HG02588 (cell line): ENCODE results near the gene TBCK.
A peak's percentile ranks its signal among the peaks of the same experiment; 100 is the strongest.
"Not testable (repeated sequence)": the region's sequence is repeated elsewhere in the genome, so short reads cannot be mapped to it uniquely, and the experiment has no call there.

Experiments
- ATAC-seq: cut with Tn5 transposase; IDR thresholded peaks from one replicate; pipeline ENCODE4 v1.9.1; 2021; ENCODE audit warnings: mild to moderate bottlenecking, moderate library complexity; ENCODE audit not compliant: unreplicated experiment

TBCK gene

DNA sequence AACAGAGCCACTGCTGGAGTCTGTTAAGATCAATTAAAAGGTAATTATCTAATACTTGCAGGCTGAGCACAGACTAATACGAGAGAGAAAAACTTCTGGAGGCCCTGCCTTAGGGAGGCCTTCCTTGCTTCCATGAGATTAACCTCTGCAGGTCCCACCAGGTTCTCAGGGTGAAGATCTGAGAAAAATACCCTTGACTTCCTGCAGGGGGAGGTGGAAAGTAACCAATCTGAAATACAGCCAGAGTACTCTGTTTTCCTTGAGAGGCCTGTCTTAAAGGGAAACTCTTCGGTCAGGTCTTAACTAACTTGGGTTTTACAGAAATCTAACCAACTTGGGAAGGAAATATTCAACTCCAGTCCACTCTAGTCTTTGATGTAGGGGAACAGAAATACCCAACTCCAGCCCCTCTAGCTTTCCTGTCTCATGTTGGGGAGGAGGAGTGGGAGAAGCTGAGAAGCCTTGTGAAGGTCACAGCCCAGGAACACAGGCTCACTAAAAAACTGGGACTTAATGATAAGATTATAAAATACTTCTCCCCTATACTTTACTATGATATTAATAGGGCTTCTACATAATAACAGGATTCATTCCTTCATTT is 77.1 kb downstream of the TBCK start:
- peak; percentile 82 for ATAC-seq

DNA sequence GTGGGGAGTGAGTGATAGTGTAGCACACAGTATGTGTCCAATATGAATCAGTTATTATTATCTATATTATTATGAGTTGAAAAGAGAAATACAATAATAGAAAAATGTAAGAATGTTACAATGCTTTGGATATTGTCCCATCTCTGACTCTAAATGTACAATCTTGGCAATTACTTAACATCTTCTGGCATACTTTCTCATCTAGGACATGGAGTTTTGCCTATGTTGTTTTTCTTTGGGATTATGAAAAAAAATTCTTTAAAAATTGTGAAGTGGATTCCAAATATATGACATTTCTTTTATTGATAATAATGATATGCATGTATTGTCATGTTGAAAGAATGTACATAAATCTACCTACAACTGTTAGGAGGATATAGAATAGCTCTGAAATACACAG is 84.1 kb downstream of the TBCK start:
- no peak for ATAC-seq

DNA sequence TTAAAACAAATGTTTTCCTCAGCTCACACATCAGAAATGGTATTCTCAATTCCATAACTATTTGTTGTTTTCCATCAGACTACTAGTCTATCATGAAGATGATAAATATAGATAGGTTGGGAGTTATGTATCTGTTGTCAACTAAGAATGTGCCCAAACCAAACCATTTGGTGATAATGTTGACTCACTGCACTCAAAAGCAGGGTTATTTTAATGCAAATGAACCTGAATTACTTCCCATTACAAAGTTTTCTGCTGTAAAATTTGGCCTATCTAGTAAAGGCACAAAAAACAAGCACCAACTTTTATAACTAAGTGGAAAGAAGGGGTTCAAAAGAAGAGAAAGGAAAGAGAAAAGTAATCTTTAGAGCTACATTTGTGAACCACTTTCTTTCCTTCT is 93.5 kb downstream of the TBCK start:
- no peak for ATAC-seq

DNA sequence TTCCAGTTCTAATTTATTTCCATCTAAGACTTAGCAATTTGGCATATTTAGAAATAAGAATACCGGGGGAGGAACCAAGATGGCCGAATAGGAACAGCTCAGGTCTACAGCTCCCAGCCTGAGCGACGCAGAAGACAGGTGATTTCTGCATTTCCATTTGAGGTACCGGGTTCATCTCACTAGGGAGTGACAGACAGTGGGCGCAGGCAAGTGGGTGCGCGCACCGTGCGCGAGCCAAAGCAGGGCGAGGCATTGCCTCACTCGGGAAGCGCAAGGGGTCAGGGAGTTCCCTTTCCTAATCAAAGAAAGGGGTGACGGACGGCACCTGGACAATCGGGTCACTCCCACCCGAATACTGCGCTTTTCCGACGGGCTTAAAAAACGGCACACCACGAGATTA is 102.7 kb downstream of the TBCK start:
- not testable (repeated sequence) for ATAC-seq

DNA sequence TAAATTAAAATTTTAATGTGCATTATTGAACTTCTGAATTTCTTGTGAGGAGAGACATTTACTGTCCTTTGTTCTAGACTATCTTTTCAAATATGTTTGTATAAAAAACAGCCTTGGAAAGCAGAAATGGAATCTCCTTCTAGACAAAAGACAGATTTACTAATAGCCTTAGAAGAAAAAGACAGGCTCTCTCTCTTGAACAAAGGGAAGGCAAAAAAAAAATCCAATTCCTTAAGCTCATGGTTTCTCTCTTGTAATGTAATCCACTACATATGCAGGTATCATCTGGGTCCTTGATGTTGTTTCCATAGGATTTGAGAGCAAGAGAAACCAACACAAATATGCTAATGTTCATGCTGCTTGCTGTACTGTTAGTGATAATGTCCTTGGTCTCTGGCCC is 106.0 kb downstream of the TBCK start:
- no peak for ATAC-seq

DNA sequence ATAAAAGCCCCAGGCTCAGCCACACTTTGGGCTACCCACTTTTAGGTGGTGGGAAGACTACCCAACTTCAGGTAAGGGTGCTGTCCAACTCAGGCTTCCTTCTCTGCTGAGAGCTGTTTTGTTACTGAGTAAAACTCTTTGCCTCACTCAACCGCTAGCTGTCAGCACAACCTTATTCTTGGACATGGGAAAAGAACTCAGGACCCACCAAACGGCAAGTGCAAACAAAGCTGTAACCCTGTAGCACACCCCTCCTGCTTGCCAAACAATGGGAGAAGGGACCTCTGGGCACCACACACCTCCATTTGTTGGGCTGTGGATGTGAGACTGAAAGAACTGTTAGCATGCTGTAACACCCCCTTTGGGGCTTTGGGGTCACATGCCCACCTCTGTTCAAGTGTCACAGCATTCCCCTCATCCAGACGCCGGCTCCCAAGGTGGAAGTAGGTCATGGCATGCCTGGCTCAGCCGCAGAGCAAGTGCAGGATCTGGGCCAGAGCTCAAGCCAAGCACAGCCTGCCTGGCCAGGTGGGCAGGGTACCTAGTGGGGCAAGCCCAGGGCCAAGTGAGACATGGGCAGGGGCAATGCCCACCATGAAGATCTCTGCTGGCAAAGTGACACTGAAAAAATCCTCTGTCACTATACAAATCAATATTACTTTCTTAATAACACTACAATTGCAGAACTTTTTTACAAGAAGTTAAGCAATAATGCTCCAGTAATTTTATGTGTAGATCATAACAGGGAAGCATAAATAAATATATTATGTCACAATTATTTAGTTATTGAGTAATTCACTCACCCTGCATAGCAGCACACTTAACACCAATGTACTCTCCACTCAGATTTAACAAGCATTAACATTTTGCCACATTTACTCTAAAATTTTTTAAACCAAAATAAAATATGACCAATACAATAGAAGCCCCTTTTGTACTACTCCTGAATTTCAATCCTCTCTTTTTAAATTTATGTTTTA is 107.2 kb downstream of the TBCK start:
- ATAC-seq = no peak

DNA sequence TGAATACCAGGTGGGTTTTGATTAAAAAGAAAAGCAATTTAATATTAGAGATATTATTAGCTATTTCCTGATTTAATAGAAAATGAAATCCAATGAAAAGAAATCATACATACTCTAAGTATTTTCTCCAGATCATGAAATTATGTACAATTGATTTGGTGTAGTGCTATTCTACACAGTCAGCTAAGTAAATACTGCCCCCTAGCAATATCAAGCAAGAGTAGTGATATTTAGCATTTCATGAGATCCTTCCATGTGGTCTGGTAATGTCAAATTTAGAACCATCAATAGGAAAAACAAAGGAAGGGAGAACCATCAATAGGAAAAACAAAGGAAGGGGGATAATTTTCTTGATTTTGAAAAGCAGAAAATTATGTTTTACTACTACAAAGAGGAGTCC is 114.6 kb downstream of the TBCK start:
- no peak for ATAC-seq

DNA sequence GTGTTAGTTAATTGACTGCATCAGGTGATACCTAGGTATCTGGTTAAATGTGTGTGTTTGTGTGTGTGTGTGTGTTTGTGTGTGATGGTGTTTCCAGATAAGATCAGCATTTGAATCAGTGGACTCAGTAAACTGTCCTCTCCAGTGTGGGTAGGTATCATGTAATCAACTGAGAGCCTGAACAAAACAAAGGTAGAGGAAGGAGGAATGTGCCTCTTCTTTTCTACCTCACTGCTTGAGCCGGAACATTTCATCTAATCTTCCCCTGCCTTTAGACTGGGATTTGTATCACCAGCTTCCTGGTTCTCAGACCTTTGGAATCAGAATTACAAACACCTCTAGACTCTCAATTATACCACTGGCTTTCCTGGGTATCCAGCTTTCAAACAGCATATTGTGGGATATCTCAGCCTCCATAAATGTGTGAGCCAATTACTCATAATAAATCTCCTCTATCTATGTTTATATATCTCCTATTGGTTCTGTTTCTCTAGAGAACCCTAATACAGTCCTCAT is 120.5 kb downstream of the TBCK start:
- no peak for ATAC-seq

DNA sequence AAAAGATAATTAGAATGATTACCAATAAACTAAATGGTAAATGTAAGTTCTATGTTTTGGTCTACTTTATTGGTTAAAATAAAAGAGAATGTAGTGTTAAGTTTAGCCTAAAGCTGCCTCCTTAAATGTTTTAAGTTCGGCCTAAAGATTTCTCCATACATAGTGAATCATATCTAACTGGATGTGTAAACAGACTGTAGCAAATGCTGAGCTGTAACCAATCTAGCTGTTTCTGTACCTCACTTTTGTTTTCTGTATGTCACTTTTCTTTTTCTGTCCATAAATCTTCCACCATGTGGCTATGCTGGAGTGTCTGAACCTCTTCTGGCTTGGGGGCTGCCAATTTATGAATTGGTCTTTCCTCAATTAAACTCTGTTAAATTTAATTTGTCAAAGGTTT is 121.2 kb downstream of the TBCK start:
- no peak for ATAC-seq

DNA sequence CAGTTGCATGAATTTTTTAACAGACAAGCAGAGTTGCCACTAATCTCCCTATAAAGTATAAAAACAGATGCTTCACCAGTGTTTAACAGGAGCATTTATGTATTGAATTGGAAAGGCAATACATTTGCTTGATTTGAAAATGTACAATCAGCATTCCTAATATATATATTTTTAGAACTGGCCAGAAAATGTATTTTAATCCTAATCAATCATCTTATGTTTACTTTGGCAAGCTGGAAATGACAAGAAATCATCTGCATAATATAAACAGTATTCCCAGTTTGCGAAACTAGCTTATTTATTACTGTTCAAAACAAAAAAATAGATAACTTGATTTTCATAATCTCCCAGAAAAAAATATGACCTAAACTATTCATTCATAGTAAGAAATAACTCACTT is 123.9 kb downstream of the TBCK start:
- no peak for ATAC-seq

DNA sequence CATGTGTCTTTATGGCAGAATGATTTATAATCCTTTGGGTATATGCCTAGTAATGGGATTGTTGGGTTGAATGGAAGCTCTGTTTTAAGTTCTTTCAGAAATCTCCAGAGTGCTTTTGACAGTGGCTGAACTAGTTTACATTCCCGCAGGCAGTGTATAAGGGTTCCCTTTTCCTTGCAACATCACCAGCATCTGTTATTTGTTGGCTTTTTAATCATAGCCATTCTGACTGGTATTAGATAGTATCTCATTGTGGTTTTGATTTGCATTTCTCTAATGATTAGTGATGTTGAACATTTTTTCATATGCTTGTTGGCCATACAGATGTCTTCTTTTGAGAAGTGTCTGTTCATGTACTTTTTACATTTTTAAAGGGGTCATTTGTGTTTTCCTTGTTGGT is 129.8 kb downstream of the TBCK start:
- no peak for ATAC-seq

DNA sequence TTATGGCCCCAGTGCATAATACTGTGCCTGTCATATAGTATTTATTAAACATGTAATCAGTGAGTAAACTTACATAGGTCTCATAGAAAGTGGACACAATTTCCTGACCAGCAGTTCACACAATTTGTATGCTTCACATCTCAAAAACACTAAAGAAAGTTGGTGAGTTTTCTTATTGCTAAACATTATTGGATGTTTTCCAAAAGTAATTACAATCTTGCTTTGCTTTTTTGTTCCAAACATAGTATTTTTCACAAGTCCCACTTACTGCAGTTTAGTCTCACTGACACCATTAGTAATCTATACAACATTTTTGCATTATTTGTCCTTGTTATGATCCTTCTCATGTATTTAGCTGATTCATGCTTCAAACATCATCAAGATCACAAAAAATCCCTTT is 132.5 kb downstream of the TBCK start:
- ATAC-seq = no peak

DNA sequence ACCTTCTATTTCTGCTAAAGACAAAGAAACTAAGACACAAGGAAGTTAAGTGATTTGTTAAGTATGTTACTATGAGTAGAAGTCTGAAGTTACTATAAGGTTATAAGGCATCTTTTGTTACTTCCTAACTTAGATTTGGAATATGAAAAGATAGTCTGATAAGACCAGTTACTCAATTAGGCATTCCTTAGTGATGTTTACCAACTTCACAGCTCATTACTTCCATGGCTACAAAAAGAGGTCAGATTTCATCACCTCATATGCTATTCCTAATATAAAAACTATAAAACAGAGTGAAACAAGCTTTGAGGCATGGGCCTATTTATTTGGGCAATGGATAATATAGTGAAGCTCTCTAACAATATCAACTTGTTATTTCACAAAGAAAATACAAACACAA is 143.1 kb downstream of the TBCK start:
- no peak for ATAC-seq

DNA sequence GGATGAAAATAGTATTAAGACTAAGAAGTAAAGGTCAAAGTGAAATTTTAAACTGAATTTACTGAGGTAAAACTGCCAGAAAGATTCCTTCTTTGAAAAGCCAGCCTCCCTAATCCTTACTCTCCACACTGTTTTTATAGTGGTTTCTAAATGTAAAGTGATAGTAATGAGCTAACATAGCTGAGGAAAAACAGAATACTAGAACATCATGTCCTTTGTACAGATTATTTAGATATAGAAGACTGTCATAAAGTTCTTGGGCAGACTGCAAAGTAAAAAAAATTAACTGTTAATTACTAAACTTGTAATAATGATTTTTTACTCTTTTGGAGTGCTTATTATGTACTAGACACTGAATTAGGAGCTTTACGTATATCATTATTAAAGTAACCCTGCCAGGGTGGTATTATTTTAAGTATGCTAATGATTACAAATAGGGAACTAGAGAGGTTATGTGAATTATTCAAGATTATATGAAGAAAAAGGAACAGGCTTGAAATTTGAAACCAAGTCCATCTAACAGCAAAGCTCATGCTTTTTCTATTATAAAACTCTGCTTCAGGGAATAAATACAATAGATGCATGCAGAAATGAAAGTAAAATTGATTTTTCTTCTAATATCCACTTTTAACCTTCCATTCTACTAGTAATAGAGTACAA is 150.5 kb downstream of the TBCK start:
- no peak for ATAC-seq

DNA sequence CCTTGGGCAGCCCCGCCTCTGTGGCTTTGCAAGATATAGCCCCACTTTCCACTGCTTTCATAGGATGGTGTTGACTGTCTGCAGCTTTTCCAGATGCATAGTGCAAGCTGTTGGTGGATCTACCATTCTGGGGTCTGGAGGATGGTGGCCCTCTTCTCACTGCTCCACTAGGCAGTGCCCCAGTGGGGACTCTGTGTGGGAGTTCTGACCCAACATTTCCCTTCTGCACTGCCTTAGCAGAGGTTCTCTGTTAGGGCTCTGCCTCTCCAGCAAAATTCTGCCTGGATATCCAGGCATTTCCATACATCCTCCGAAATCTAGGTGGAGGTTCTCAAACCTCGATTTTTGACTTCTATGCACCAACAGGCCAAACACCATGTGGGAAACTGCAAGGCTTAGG is 153.7 kb downstream of the TBCK start:
- no peak for ATAC-seq

DNA sequence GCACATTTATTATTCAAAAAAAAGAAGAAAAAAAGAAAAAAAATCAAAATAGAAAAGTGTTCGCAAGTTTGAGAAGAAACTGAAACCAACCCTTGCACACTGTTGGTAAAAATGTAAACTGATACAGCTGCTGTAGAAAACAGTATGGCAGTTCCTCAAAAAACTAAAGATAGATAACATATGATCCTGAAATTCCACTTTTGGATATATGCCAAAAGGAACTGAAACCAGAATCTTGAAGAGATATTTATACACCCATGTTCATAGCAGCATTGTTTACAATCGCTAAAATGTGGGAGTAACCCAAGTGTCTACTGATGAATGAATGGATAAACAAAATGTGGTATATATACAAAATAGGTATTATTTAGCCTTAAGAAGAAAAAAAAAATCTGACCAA is 155.4 kb downstream of the TBCK start:
- no peak for ATAC-seq

DNA sequence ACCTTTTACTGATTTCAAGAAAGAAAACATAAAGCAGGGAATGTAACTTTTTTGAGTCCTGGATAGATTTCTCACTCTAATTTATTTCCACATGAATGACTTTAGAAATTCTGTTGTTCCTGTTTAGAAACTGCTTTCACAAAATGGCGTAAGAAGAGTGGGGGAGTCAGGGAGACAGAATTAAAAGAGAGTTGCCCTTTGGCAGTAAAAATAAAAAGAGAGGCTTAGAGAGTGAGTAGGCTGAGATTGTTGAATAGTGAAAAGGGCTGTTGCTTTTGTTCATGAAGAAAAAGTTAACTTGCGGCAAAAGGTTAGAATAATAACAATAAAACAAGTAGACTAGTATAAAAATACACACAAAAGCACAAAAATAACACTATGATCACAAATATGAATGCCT is 166.1 kb downstream of the TBCK start:
- ATAC-seq = no peak

DNA sequence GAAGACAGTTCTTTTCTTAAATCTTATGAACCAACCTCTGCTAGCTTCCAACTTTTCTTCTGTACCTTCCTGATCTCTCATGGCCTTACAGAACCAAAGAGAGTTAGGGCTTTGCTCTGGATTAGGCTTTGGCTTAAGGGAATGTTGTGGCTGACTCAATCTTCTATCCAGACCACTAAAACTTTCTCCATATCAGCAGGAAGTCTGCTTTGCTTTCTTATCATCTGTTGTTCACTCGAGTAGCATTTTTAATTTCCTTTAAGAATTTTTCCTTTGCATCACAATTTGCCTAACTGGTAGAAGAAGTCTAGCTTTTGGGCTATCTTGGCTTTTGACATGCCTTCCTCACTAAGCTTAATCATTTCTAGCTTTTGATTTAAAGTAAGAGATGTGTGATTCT is 167.0 kb downstream of the TBCK start:
- no peak for ATAC-seq

DNA sequence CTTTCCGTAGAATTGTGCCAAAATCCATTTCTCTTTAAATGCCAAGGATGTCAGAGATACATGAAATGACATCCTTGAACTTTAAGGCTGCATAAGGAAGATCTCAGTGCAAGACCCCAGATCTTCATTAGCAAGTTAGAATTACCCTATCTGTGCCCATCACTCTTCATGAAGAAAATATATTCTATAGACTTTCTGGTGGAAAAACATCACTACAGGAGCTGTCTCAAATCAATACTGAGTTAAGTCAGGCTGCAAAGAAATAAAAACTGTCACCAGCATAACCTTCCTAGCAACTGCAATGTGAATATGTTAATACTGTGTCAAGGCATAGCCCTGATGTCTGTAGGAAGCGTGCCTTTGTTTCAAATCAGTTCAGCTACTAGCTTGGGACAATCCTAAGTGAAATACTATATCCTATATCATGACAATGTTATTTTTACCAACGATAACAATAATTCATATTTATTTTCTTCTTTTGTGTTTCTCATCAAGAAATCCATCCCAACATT is 173.3 kb downstream of the TBCK start:
- no peak for ATAC-seq

DNA sequence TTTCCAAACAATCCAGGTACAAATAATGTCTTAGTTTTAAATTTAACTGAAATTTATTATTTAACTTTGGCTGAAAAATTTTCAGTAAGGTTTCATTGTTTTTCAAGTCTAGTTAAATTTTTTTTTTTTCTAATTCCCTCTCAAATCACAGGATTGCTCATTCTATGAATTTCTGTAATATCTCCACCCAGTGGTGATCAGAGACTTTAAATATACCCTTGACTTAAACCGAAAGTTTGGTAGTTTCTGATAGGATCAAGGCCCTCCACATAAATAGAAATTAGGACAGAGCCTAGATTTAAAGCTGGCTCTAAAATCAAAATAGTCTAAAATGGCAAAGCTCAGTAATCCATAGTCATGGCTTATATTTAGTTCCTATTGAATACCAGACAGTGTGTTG is 175.4 kb downstream of the TBCK start:
- no peak for ATAC-seq

DNA sequence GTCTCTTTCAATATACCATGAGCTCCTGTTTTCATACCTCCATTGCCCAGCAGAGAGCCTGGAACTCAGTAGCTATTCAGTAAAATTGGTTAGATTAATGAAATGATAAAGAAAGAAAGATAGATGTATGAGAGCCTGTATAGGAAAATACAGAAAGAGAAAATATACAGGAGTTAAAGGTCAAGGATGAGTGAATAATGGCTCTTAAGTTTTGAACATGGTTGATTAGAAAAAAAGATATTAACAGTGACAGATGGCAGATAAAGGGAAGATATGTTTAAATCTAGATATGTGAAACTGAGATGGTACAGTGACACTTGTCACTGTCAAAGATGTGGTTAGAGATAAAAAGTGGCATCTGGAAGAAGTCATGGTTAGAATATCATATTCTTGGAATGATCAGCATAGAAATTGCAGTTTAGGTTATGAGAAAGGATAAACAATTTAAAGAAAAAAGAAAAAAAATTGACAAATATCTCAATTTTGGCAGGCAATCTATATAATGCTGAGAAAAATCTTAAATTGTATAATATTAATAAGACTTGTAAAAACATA is 179.2 kb downstream of the TBCK start:
- ATAC-seq = no peak
